Stimulated activated CD4-positive, alpha-beta T cell treated with anti-CD3 and anti-CD28 coated beads, Interleukin-2, amount 100 ng/mL, for 48 hours (primary cell): ENCODE measurements around the gene KBTBD8.

ENCODE experiments used
- DNase-seq, 2 donors: peaks; one replicate each; pipeline ENCODE4 v3.0.0-alpha.2; 2020

KBTBD8 gene

DNA sequence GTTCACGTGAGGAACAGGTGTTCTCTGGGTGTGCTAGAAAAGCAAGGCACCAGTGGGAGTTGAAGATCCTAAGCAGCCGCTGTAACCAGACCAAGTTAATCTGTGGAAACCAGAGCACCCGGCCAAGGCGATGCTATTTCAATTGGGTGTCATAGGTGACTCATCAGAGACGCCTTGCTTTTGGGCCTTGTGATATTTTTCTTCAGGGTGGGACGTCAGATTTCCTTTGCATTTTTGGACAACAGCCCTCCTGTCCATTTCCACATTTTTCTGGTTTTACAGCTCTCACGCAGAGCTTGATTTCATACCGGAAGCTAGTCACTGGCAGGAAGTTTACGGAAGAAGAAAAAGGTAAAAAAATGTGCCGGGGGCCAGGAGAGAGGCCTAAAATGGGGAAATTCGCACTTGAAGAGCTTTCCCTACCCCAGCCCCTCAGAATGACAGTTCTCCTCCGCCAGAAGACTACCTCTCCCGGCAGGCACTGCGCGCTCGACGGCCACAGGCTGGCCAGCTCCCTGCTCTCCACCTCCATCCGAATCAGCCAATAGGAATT is 471 bp upstream of the KBTBD8 start:
- no peak for DNase-seq

DNA sequence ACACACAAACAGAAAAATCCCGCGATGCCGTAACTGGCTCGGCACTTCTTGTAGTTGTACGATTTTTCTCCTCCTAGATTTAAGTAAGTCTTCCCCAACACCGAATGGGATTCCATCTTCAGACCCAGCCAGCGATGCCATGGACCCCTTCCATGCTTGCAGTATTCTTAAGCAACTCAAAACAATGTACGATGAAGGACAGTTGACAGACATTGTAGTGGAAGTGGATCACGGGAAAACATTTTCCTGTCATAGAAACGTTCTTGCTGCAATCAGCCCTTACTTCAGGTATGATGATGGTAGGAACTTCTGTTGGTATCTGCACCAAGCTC is 763 bp downstream of the KBTBD8 start:
- DNase-seq: no peak

- no peak for DNase-seq
Observed at GRCh38 chr3:67000009-67000408, 1.9 kb downstream of the KBTBD8 start.

GRCh38 chr3:67001086-67001861 is 3.2 kb downstream of the KBTBD8 start:
- no peak for DNase-seq

GRCh38 chr3:67005974-67006373 is 7.9 kb downstream of the KBTBD8 start:
- no peak for DNase-seq

DNA sequence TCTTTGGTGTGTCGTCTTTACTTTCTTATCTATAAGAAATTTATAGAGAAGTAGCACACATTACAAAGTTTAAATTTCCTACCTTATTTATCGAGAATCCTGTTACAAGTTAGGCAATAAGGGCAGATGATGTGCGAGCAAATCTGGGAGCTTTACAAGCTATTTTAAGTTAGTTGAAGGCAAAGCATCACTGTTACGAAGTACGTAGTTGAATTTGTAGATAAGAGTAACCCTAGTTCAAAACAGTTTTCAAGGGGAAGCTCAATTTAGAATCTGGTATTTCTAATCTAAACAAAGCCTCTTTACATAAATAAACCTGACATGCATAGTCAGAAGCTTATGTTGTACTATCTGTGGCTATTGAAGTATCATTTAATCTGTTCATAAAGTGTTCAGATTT is 8.4 kb downstream of the KBTBD8 start:
- DNase-seq: no peak

GRCh38 chr3:67008388-67008787 is 10.3 kb downstream of the KBTBD8 start:
- no peak for DNase-seq

DNA sequence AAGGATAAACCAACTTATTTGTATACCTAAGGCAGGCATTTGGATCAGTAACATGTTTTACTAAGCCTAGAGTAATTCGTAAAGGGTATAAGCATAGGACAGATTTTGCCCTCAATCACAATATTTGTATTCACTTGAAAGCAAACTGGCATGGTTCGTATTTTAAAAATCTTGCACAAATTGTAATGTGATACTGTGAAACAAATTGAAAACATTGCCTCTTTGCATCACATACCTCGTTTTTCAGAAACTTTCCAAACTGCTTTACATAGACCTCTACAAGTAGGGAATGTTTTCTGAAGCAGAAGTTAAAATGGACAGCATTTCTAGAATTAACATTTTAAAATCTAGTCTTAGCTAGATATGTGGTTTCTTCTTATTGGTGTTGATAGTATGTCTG is 11.6 kb downstream of the KBTBD8 start:
- DNase-seq: no peak

GRCh38 chr3:67011414-67012131 is 13.5 kb downstream of the KBTBD8 start:
- DNase-seq: no peak

GRCh38 chr3:67012564-67012963 is 14.5 kb downstream of the KBTBD8 start:
- no peak for DNase-seq

GRCh38 chr3:67015702-67016484 is 17.8 kb downstream of the KBTBD8 start:
- DNase-seq: no peak

DNA sequence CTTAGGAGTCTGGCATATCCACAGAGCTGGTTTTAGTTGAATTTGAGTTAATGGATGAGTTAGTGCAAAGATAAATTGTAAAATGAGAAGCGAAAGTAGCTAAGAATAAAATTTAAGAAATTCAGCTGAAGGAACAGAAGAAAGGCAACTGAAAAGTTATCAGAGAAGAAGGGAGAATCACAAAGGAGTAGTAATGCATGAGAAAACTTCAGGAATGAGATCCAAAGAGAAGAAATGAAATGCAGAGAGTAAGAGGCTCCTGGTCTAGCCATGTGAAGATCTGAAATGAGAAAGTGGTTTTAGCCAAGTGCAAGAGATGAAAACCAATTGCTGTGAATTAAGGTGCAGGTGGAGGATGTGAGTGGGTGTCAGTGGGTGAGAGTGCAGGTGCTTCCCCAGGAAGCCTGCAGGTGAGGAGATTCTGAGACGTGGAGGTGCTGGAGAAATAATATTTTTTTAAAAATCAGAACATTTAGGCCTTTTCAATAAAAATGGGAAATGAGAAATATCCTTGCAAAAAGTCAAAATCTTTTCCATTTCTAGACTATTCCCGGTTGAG is 18.5 kb downstream of the KBTBD8 start:
- no peak for DNase-seq

DNA sequence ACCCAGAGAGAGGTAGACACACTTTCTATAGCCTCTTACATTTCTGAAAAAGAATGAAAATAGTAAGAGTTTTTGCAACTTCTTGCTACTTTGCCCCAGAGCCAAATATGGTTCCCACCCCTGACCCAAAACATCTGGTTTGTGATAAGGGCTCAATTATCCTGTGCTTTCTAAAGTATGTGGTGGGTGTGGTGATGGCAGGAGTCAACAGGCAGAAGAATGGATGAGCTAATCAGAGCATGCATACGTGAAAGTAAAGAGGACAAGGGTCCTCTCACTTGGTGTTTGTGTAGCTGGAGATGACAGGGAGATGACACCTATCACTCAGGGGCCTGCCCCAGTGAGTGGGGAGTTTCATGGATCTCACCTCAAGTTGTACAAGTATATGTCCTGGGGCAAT is 19.1 kb downstream of the KBTBD8 start:
- DNase-seq: no peak

- DNase-seq: no peak
Observed at GRCh38 chr3:67018105-67018788, 20.1 kb downstream of the KBTBD8 start.

GRCh38 chr3:67018789-67019526 is 20.9 kb downstream of the KBTBD8 start:
- DNase-seq: no peak

GRCh38 chr3:67028001-67028784 is 30.1 kb downstream of the KBTBD8 start:
- DNase-seq: no peak

- no peak for DNase-seq
Observed at GRCh38 chr3:67030785-67031740, 33.0 kb downstream of the KBTBD8 start.

- no peak for DNase-seq
Observed at GRCh38 chr3:67031986-67032385, 33.9 kb downstream of the KBTBD8 start.

- no peak for DNase-seq
Observed at GRCh38 chr3:67033079-67033478, 35.0 kb downstream of the KBTBD8 start.

DNA sequence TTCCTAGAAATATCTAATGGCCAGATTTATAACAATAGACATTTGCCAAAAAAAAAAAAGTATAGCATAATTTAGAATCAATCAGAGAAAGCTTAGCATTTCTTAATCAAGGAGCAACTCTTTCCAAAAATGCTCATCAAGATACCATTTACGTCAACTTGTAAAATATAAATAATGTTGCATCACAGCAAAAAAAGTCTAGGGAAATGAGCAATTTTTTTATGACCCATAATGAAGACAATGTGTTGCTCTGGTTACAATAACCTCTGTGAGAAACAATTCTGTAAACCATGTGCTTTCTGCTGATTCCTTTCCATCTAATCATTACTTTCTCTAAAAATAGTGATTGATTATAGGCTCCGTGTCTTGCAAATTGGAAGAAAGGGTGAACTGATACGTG is 36.3 kb downstream of the KBTBD8 start:
- DNase-seq: no peak
